ENCODE results near the gene C1orf50. TPM values are rescaled to one million over a fixed set of nuclear protein-coding genes. Genes with fewer than 3 reads are reported as not detected.
"Not testable (repeated sequence)": the region's sequence is repeated elsewhere in the genome, so short reads cannot be mapped to it uniquely, and the experiment has no call there.

The C1orf50 gene
- 10 to 100 TPM; 23.1 to 23.9 TPM for total RNA-seq
- polyA plus RNA-seq (2013, experiment 1 of 2), result 5.0 TPM
- polyA plus RNA-seq (2013, experiment 2 of 2), result 5.5 TPM
- total RNA-seq, result 4.0 to 26.2 (median 14.1) reads per million in 172 experiments

GRCh38 chr1:42766741-42767509 is at the start of gene C1orf50, which contains the start of gene P3H1:
Gene C1orf50 (plus strand): TSS chr1:42767249. CDS start chr1:42767312, 63 bp downstream.
Gene P3H1 (minus strand): TSS chr1:42767028. CDS start chr1:42766971, 57 bp downstream.
- peaks cover 17% of the 10 kb centered on the region for H3K36me3 ChIP-seq (ENCODE audit: insufficient read depth, low read length)
- ATAC-seq (ENCODE audit: poor library complexity), result peak; percentile 92
- Mint-ChIP-seq H3K27me3 (no peaks in the 10 kb centered on the region), H3K36me3 (ENCODE audit: low read depth) (peaks cover 20% of the 10 kb centered on the region), H3K27ac (no peak within 1 kb of the TSS), H3K4me3 (no peak within 1 kb of the TSS), H3K4me1 (ENCODE audit: low read depth) (peaks cover 35% of the 10 kb centered on the region), H3K9me3 (no peaks in the 10 kb centered on the region)
- no peak for TF ChIP-seq CTCF (IDR thresholded peaks at IDR 0.05)
- peak within 1 kb of the TSS; percentile 49 to 78 for H3K27ac ChIP-seq (ENCODE audit: low read depth in 1 of 2, low read length in 2 of 2)
- POLR2A ChIA-PET, result interaction anchor here (0.6 to 3.7 kb wide), 41 partner anchors 9 to 732 kb away, joined by 3 to 75 read pairs (median 4); partner anchors contain the start of genes CCDC30, ERMAP, PPCS and PPIH
- CTCF ChIA-PET, result interaction anchor here (1.0 to 2.6 kb wide), 5 partner anchors 79 to 189 kb away, joined by 3 to 10 read pairs (median 3); partner anchors contain the start of genes PPIH and ZNF691
- intact Hi-C loops (cut with DNase I, micrococcal nuclease), result loop anchor here (1.0 to 10.0 kb wide), 15 partner anchors 49 to 1905 kb away; partner anchors contain the start of genes CDC20 (in 2 of the 2), ZNF691 (in 2 of the 2), B4GALT2 (in 1 of the 2) and CCDC30 (in 1 of the 2)
- H3K27me3 ChIP-seq (ENCODE audit: control insufficient read depth in 1 of 2, insufficient read depth in 2 of 2, low read length in 2 of 2), result no peaks in the 10 kb centered on the region
- H3K4me3 ChIP-seq (ENCODE audit: low read length), result peak within 1 kb of the TSS; percentile 86
- H3K4me1 ChIP-seq (ENCODE audit: insufficient read depth, low read length), result peaks cover 47% of the 10 kb centered on the region
- no peaks in the 10 kb centered on the region for H3K9me3 ChIP-seq (ENCODE audit: control insufficient read depth in 1 of 2, insufficient read depth in 1 of 2, low read length in 2 of 2)
- peak; percentile 98 to 100 (median 99) for DNase-seq

GRCh38 chr1:42720868-42721267 is 46.2 kb upstream of the C1orf50 start:
- no peaks in the 10 kb centered on the region for H3K27me3 Mint-ChIP-seq
- Histone ChIP-seq H3K9me3 (ENCODE audit: control insufficient read depth in 1 of 2, insufficient read depth in 1 of 2, low read length in 2 of 2) (peaks cover 0 to under 1% of the 10 kb centered on the region in 2 experiments), H3K27me3 (ENCODE audit: control insufficient read depth in 1 of 2, insufficient read depth in 2 of 2, low read length in 2 of 2) (no peaks in the 10 kb centered on the region), H3K4me1 (ENCODE audit: insufficient read depth, low read length) (no peaks in the 10 kb centered on the region), H3K27ac (ENCODE audit: low read depth in 1 of 2, low read length in 2 of 2) (no peak overlapping the region), H3K36me3 (ENCODE audit: insufficient read depth, low read length) (peaks cover 9% of the 10 kb centered on the region), H3K4me3 (ENCODE audit: low read length) (no peak overlapping the region)
- intact Hi-C loops (cut with DNase I, micrococcal nuclease), result no loop called here
- no peak overlapping the region for H3K4me3 Mint-ChIP-seq
- no peak overlapping the region for H3K27ac Mint-ChIP-seq
- no peaks in the 10 kb centered on the region for H3K4me1 Mint-ChIP-seq (ENCODE audit: low read depth)
- H3K9me3 Mint-ChIP-seq, result no peaks in the 10 kb centered on the region
- DNase-seq (no peak), ATAC-seq (ENCODE audit: poor library complexity) (no peak)
- peaks cover 21% of the 10 kb centered on the region for H3K36me3 Mint-ChIP-seq (ENCODE audit: low read depth)
- ChIA-PET POLR2A (no interaction called here), CTCF (no interaction called here)
- no peak for TF ChIP-seq CTCF (IDR thresholded peaks at IDR 0.05)

- H3K27ac ChIP-seq (ENCODE audit: low read depth in 1 of 2, low read length in 2 of 2), result no peak overlapping the region
- Mint-ChIP-seq H3K4me3 (no peak overlapping the region), H3K27ac (no peak overlapping the region), H3K27me3 (no peaks in the 10 kb centered on the region), H3K9me3 (no peaks in the 10 kb centered on the region), H3K4me1 (ENCODE audit: low read depth) (no peaks in the 10 kb centered on the region), H3K36me3 (ENCODE audit: low read depth) (peaks cover 13% of the 10 kb centered on the region)
- intact Hi-C loops (cut with DNase I, micrococcal nuclease), result no loop called here
- H3K4me3 ChIP-seq (ENCODE audit: low read length), result no peak overlapping the region
- ATAC-seq (ENCODE audit: poor library complexity) (no peak), DNase-seq (no peak)
- ChIA-PET POLR2A (no interaction called here), CTCF (no interaction called here)
- no peaks in the 10 kb centered on the region for H3K4me1 ChIP-seq (ENCODE audit: insufficient read depth, low read length)
- peaks cover 9% of the 10 kb centered on the region for H3K36me3 ChIP-seq (ENCODE audit: insufficient read depth, low read length)
- no peak for TF ChIP-seq CTCF (IDR thresholded peaks at IDR 0.05)
- no peaks in the 10 kb centered on the region for H3K27me3 ChIP-seq (ENCODE audit: control insufficient read depth in 1 of 2, insufficient read depth in 2 of 2, low read length in 2 of 2)
- H3K9me3 ChIP-seq (ENCODE audit: control insufficient read depth in 1 of 2, insufficient read depth in 1 of 2, low read length in 2 of 2), result no peaks in the 10 kb centered on the region
Observed at GRCh38 chr1:42721926-42722325, 45.1 kb upstream of the C1orf50 start.

GRCh38 chr1:42722403-42722802 is 44.6 kb upstream of the C1orf50 start:
- H3K27me3 ChIP-seq (ENCODE audit: control insufficient read depth in 1 of 2, insufficient read depth in 2 of 2, low read length in 2 of 2); H3K9me3 Mint-ChIP-seq; H3K9me3 ChIP-seq (ENCODE audit: control insufficient read depth in 1 of 2, insufficient read depth in 1 of 2, low read length in 2 of 2); H3K4me3 ChIP-seq (ENCODE audit: low read length); H3K36me3 Mint-ChIP-seq (ENCODE audit: low read depth); H3K4me3 Mint-ChIP-seq; intact Hi-C loops (cut with DNase I, micrococcal nuclease); POLR2A ChIA-PET; H3K36me3 ChIP-seq (ENCODE audit: insufficient read depth, low read length); H3K27me3 Mint-ChIP-seq; H3K4me1 Mint-ChIP-seq (ENCODE audit: low read depth); H3K4me1 ChIP-seq (ENCODE audit: insufficient read depth, low read length); DNase-seq; ATAC-seq (ENCODE audit: poor library complexity); H3K27ac Mint-ChIP-seq; H3K27ac ChIP-seq (ENCODE audit: low read depth in 1 of 2, low read length in 2 of 2): not testable (repeated sequence)
- CTCF ChIA-PET, result interaction anchor here (0.7 kb wide), 1 partner anchor 67 kb away, joined by 4 read pairs; no protein-coding TSS in a partner anchor
